Islet of Langerhans (tissue), 1 donor: ENCODE measurements around the gene FAT1.

ENCODE experiments used
- FAIRE-seq: peaks from one replicate; lab custom pipeline; 2011; peaks lifted over from hg19 to GRCh38; lab: Jason Lieb, UNC

FAT1 gene

GRCh38 chr4:186569533-186570192, 154.0 kb downstream of the FAT1 start:
- no peak for FAIRE-seq

GRCh38 chr4:186566068-186566467, 157.6 kb downstream of the FAT1 start:
- FAIRE-seq = no peak

- FAIRE-seq = no peak
Observed at GRCh38 chr4:186563761-186564160, 159.9 kb downstream of the FAT1 start.

- no peak for FAIRE-seq
Observed at GRCh38 chr4:186561748-186562147, 161.9 kb downstream of the FAT1 start.

- FAIRE-seq = no peak
Observed at GRCh38 chr4:186560647-186561046, 163.0 kb downstream of the FAT1 start.

- no peak for FAIRE-seq
Observed at GRCh38 chr4:186557486-186557885, 166.2 kb downstream of the FAT1 start.

GRCh38 chr4:186557061-186557460, 166.6 kb downstream of the FAT1 start:
- FAIRE-seq = no peak

- no peak for FAIRE-seq
Observed at GRCh38 chr4:186554914-186555827, 168.5 kb downstream of the FAT1 start, which contains the start of gene MTNR1A. TSS of gene MTNR1A (minus strand) at chr4:186555567. CDS start at chr4:186555365, 202 bp downstream.

- FAIRE-seq = no peak
Observed at GRCh38 chr4:186554539-186554913, 169.1 kb downstream of the FAT1 start.

GRCh38 chr4:186553717-186554116, 169.9 kb downstream of the FAT1 start:
- no peak for FAIRE-seq

GRCh38 chr4:186551849-186552248, 171.8 kb downstream of the FAT1 start:
- no peak for FAIRE-seq

GRCh38 chr4:186545436-186545835, 178.2 kb downstream of the FAT1 start:
- no peak for FAIRE-seq

- FAIRE-seq = no peak
Observed at GRCh38 chr4:186543206-186543605, 180.4 kb downstream of the FAT1 start.

GRCh38 chr4:186541801-186542200, 181.9 kb downstream of the FAT1 start:
- FAIRE-seq = no peak

GRCh38 chr4:186537843-186538521, 185.7 kb downstream of the FAT1 start:
- FAIRE-seq = no peak
